Panc1 (cell line): Measurements from ENCODE around the gene SLC38A1. TPM values are rescaled to one million over a fixed set of nuclear protein-coding genes. Genes with fewer than 3 reads are reported as not detected.

Source experiments
- ATAC-seq: fragments of 200-7000 bp; cut with Tn5 transposase; 2 replicates; pipeline ENCODE4 v1.9.1; 2020; ENCODE audit warnings: mild to moderate bottlenecking, moderate library complexity
- BruUV-seq: library from RNA; stranded (reverse); fragments of 400-500 nt; replicated peaks from 2 replicates; lab custom pipeline; 2021; lab: Mats Ljungman, UMichigan
- CTCF ChIA-PET: fragments of 300-600 bp; sonication (Branson Sonifier 250); formaldehyde crosslinking; loops from one replicate; lab custom pipeline; 2022; ENCODE audit warnings: antibody characterized with exemption; lab: Charles Lee
- POLR2A ChIA-PET: fragments of 300-600 bp; sonication (Branson Sonifier 250); formaldehyde crosslinking; loops from one replicate; lab custom pipeline; 2022; ENCODE audit warnings: antibody characterized with exemption; lab: Charles Lee
- DNase-seq: peaks from one replicate; pipeline ENCODE4 v3.0.0-alpha.2; 2010; ENCODE audit warnings: low read depth, low spot score
- H3K27ac ChIP-seq: 2 replicates; pipeline ENCODE4 v1.5.1; 2011; ENCODE audit warnings: mild to moderate bottlenecking, low read length, inconsistent platforms
- H3K27me3 ChIP-seq: fragments of 200-500 bp; sonication (Bioruptor generic); 2 replicates; pipeline ENCODE4 v1.6.0; 2014; ENCODE audit warnings: low read length, inconsistent platforms; ENCODE audit not compliant: control insufficient read depth, insufficient read depth
- H3K36me3 ChIP-seq: fragments of 200-500 bp; sonication (Bioruptor generic); 2 replicates; pipeline ENCODE4 v1.5.1; 2014; ENCODE audit warnings: inconsistent platforms, mild to moderate bottlenecking, low read length, moderate library complexity; ENCODE audit not compliant: control insufficient read depth, insufficient read depth
- H3K4me1 ChIP-seq: 2 replicates; pipeline ENCODE4 v1.5.1; 2011; ENCODE audit warnings: inconsistent platforms, mild to moderate bottlenecking, low read length, moderate library complexity; ENCODE audit not compliant: control insufficient read depth, insufficient read depth
- H3K4me3 ChIP-seq, 2 experiments: 2 replicates each; pipeline ENCODE4 v1.5.1; 2011 to 2012; ENCODE audit warnings: low read depth in 2 of 2, low read length in 2 of 2, mild to moderate bottlenecking in 2 of 2, inconsistent platforms in 1 of 2, moderate library complexity in 1 of 2
- H3K9me3 ChIP-seq: fragments of 200-500 bp; sonication (Bioruptor generic); 2 replicates; pipeline ENCODE4 v1.5.1; 2014; ENCODE audit warnings: low read depth, mild to moderate bottlenecking, inconsistent platforms, low read length, moderate library complexity; ENCODE audit not compliant: control insufficient read depth, insufficient read depth
- CTCF ChIP-seq: fragments of 450-650 bp; IDR thresholded peaks from 2 replicates; pipeline ENCODE4 v1.5.1; 2017; ENCODE audit warnings: mild to moderate bottlenecking
- POLR2AphosphoS5 ChIP-seq: IDR thresholded peaks from 2 replicates; pipeline ENCODE4 v1.6.1; 2012; ENCODE audit warnings: mild to moderate bottlenecking, low read depth, low read length, moderate library complexity
- REST ChIP-seq, 2 experiments: IDR thresholded peaks; 2 replicates each; pipeline ENCODE4 v1.6.1; 2011 to 2012; ENCODE audit warnings: low read depth in 2 of 2, control low read depth in 1 of 2, low read length in 1 of 2, mild to moderate bottlenecking in 1 of 2, moderate library complexity in 1 of 2; ENCODE audit not compliant: insufficient read depth in 1 of 2
- SIN3A ChIP-seq: IDR thresholded peaks from 2 replicates; pipeline ENCODE4 v1.6.1; 2012; ENCODE audit warnings: low read depth, mild to moderate bottlenecking, low read length, moderate library complexity, borderline replicate concordance; ENCODE audit not compliant: insufficient read depth
- TCF7L2 ChIP-seq: IDR thresholded peaks from 2 replicates; pipeline ENCODE4 v1.6.1; 2011; ENCODE audit warnings: mild to moderate bottlenecking, low read depth, low read length, inconsistent platforms
- in situ Hi-C: cut with HindIII; loops from 2 replicates; pipeline ENCODE4 v1.10.0; 2016; ENCODE audit warnings: low sequenced_read_pairs, low pct_unique_long_range_greater_than_20kb
- intact Hi-C: fragments of 100-400 bp; cut with micrococcal nuclease; formaldehyde crosslinking; loops from one replicate; pipeline ENCODE4 v1.10.0; 2022; ENCODE audit not compliant: unreplicated experiment
- total RNA-seq: library from RNA; stranded (reverse); gene quantifications from one replicate; pipeline ENCODE4 v1.2.1, GENCODE V29; 2021; ENCODE audit not compliant: unreplicated experiment

Gene SLC38A1
- total RNA-seq, 1 experiment from 2014 or later, result 127 TPM

- BruUV-seq, result no TSS peak
- DNase-seq (no peak), ATAC-seq (no peak)
- Histone ChIP-seq H3K9me3 (no peaks in the 10 kb centered on the region), H3K27ac (no peak overlapping the region), H3K4me3 (no peak overlapping the region), H3K4me1 (peaks cover 7% of the 10 kb centered on the region; the same call in 1 of the 2 replicates), H3K36me3 (peaks cover 54% of the 10 kb centered on the region), H3K27me3 (no peaks in the 10 kb centered on the region)
- TF ChIP-seq SIN3A (no peak), REST (IDR thresholded peaks at IDR 0.05; ENCODE audit: insufficient read depth in 1 of 2, low read depth in 2 of 2, low read length in 1 of 2) (no peak), POLR2AphosphoS5 (no peak), CTCF (no peak), TCF7L2 (no peak)
- CTCF ChIA-PET, result interaction anchor here (1.3 kb wide), 1 partner anchor 9 kb away, joined by 3 read pairs; no protein-coding TSS in a partner anchor
- POLR2A ChIA-PET, result no interaction called here
- in situ Hi-C loops, result no loop called here
- intact Hi-C loops, result no loop called here
These were observed 61.2 kb downstream of the SLC38A1 start for GRCh38 chr12:46207644-46208043.

GRCh38 chr12:46206471-46206870 lies 62.4 kb downstream of the SLC38A1 start:
- TF ChIP-seq REST (IDR thresholded peaks at IDR 0.05; ENCODE audit: insufficient read depth in 1 of 2, low read depth in 2 of 2, low read length in 1 of 2), result no peak
- TF ChIP-seq CTCF, result no peak
- no peak for TF ChIP-seq SIN3A
- no peak for TF ChIP-seq TCF7L2
- TF ChIP-seq POLR2AphosphoS5, result no peak
- Histone ChIP-seq H3K4me3 (no peak overlapping the region), H3K27me3 (no peaks in the 10 kb centered on the region), H3K4me1 (peaks cover 7% of the 10 kb centered on the region; the same call in 1 of the 2 replicates), H3K9me3 (no peaks in the 10 kb centered on the region), H3K27ac (no peak overlapping the region), H3K36me3 (peaks cover 50% of the 10 kb centered on the region)
- BruUV-seq, result no TSS peak
- ChIA-PET POLR2A (no interaction called here), CTCF (no interaction called here)
- intact Hi-C loops, result no loop called here
- no peak for DNase-seq
- no peak for ATAC-seq
- in situ Hi-C loops, result no loop called here
